ENCODE measurements around the gene CGN. TPM values are rescaled to one million over a fixed set of nuclear protein-coding genes. Genes with fewer than 3 reads are reported as not detected.

The CGN gene
- total and polyA plus RNA-seq, 2 of the 13 experiments (the other 11 are each of a cell fraction or from before 2014, with no cell fraction given): 0.75 to 0.81 TPM

- TF ChIP-seq MTF2 (CRISPR knock-in tag; IDR thresholded peaks at IDR 0.05; ENCODE audit: borderline replicate concordance) (no peak), PAX8 (CRISPR knock-in tag; IDR thresholded peaks at IDR 0.05; ENCODE audit: borderline replicate concordance) (no peak), ZNF367 (CRISPR knock-in tag; IDR thresholded peaks at IDR 0.05; ENCODE audit: borderline replicate concordance) (no peak), ZGPAT (CRISPR knock-in tag; IDR thresholded peaks at IDR 0.05) (peak; percentile 87; the same call in 1 of the 2 replicates), ZNF44 (CRISPR knock-in tag; IDR thresholded peaks at IDR 0.05) (no peak), ZNF589 (CRISPR knock-in tag; conservative IDR thresholded peaks at IDR 0.05) (no peak), IRF2 (CRISPR knock-in tag; IDR thresholded peaks at IDR 0.05) (no peak), ZSCAN25 (CRISPR knock-in tag; IDR thresholded peaks at IDR 0.05) (no peak; the same call in 1 of the 2 replicates), NCOA1 (CRISPR knock-in tag; IDR thresholded peaks at IDR 0.05) (no peak), MBNL3 (CRISPR knock-in tag; conservative IDR thresholded peaks at IDR 0.05) (no peak), ZMAT5 (CRISPR knock-in tag; IDR thresholded peaks at IDR 0.05; ENCODE audit: borderline replicate concordance, low read depth) (no peak), ZNF878 (CRISPR knock-in tag; IDR thresholded peaks at IDR 0.05) (0 out of 2 replicates have a peak, but pooled peaks have one; percentile 47), TRIM24 (CRISPR knock-in tag; IDR thresholded peaks at IDR 0.05) (no peak), HNRNPK (IDR thresholded peaks at IDR 0.05; ENCODE audit: low read depth, low read length, poor library complexity, severe bottlenecking) (peak; percentile 78), DMAP1 (CRISPR knock-in tag; IDR thresholded peaks at IDR 0.05) (no peak), KDM1A (CRISPR knock-in tag; IDR thresholded peaks at IDR 0.05) (no peak)
- TF ChIP-seq, protein P1, sequence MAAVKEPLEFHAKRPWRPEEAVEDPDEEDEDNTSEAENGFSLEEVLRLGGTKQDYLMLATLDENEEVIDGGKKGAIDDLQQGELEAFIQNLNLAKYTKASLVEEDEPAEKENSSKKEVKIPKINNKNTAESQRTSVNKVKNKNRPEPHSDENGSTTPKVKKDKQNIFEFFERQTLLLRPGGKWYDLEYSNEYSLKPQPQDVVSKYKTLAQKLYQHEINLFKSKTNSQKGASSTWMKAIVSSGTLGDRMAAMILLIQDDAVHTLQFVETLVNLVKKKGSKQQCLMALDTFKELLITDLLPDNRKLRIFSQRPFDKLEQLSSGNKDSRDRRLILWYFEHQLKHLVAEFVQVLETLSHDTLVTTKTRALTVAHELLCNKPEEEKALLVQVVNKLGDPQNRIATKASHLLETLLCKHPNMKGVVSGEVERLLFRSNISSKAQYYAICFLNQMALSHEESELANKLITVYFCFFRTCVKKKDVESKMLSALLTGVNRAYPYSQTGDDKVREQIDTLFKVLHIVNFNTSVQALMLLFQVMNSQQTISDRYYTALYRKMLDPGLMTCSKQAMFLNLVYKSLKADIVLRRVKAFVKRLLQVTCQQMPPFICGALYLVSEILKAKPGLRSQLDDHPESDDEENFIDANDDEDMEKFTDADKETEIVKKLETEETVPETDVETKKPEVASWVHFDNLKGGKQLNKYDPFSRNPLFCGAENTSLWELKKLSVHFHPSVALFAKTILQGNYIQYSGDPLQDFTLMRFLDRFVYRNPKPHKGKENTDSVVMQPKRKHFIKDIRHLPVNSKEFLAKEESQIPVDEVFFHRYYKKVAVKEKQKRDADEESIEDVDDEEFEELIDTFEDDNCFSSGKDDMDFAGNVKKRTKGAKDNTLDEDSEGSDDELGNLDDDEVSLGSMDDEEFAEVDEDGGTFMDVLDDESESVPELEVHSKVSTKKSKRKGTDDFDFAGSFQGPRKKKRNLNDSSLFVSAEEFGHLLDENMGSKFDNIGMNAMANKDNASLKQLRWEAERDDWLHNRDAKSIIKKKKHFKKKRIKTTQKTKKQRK (IDR thresholded peaks at IDR 0.05; ENCODE audit: low read length): no peak
- TF ChIP-seq, protein P2, sequence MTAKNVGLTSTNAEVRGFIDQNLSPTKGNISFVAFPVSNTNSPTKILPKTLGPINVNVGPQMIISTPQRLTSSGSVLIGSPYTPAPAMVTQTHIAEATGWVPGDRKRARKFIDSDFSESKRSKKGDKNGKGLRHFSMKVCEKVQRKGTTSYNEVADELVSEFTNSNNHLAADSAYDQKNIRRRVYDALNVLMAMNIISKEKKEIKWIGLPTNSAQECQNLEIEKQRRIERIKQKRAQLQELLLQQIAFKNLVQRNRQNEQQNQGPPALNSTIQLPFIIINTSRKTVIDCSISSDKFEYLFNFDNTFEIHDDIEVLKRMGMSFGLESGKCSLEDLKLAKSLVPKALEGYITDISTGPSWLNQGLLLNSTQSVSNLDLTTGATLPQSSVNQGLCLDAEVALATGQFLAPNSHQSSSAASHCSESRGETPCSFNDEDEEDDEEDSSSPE (CRISPR knock-in tag; IDR thresholded peaks at IDR 0.05): peak; percentile 54
Observed at GRCh38 chr1:151510957-151511635, at the start of gene CGN (continued).
